PFSK-1 (cell line): ENCODE measurements around the gene RBM26.

Experiments used
- FOXP2 ChIP-seq: optimal IDR thresholded peaks from 2 replicates; pipeline ENCODE3; 2011; ENCODE audit warnings: borderline replicate concordance, control low read depth, inconsistent platforms; ENCODE audit not compliant: insufficient read depth; ENCODE audit errors: extremely low read length, extremely low read depth
- POLR2AphosphoS5 ChIP-seq: IDR thresholded peaks from 2 replicates; pipeline ENCODE4 v1.6.1; 2012; ENCODE audit warnings: low read depth, mild to moderate bottlenecking, control low read depth, low read length, moderate library complexity
- SIN3A ChIP-seq: IDR thresholded peaks from 2 replicates; pipeline ENCODE4 v1.6.1; 2012; ENCODE audit warnings: mild to moderate bottlenecking, low read length, moderate library complexity, borderline replicate concordance; ENCODE audit not compliant: insufficient read depth
- TAF1 ChIP-seq: IDR thresholded peaks from 2 replicates; pipeline ENCODE4 v1.6.1; 2012; ENCODE audit warnings: low read length, control low read depth, borderline replicate concordance; ENCODE audit not compliant: insufficient read depth
- TF ChIP-seq, protein P1 (sequence below), 2 experiments: IDR thresholded peaks; 2 replicates each; pipeline versions ENCODE4 v1.6.1 to v1.8.0; 2011 to 2012; ENCODE audit warnings: low read depth in 2 of 2, low read length in 2 of 2, control low read depth in 1 of 2, inconsistent platforms in 1 of 2, mild to moderate bottlenecking in 1 of 2, moderate library complexity in 1 of 2; ENCODE audit not compliant: insufficient read depth in 1 of 2

DNA sequence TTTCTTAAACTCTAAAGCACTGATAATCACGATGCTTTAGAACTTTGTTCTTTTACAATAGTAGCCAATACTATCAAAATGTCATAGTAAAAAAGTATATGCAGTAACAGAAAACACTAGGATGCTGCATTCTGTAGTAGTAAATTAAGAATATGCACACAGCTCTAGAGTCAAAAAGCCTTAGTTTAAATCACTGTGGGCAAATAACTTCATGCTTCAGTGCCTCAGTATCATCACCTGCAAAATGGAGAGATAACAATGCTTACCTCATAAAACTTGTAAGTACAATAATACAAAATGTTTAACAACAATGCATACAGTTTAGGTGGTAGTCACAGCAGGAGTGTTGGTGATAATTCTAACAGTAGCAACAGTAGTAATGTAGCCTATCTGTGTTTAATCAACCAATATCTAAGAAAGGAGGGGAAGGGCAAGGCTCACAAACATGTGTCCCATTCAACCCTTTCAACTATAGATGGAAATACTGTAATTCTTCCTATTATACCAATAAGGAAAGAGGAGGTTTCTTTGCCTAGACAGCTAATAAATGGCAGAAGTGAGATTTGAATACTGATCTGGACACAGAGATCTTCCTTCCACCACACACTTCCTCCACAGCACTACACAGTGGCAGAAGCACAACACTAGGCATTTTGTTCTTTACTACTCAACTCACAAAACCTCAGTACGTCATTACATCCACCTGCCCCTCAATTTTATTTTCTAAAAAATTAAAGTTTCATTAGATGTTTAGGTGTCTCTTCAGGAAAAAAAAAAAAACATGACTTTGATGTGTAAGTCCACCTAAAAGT lies 4.6 kb downstream of the RBM26 start:
- TF ChIP-seq SIN3A (no peak), TAF1 (no peak), POLR2AphosphoS5 (no peak), FOXP2 (no peak)
- TF ChIP-seq, protein P1, sequence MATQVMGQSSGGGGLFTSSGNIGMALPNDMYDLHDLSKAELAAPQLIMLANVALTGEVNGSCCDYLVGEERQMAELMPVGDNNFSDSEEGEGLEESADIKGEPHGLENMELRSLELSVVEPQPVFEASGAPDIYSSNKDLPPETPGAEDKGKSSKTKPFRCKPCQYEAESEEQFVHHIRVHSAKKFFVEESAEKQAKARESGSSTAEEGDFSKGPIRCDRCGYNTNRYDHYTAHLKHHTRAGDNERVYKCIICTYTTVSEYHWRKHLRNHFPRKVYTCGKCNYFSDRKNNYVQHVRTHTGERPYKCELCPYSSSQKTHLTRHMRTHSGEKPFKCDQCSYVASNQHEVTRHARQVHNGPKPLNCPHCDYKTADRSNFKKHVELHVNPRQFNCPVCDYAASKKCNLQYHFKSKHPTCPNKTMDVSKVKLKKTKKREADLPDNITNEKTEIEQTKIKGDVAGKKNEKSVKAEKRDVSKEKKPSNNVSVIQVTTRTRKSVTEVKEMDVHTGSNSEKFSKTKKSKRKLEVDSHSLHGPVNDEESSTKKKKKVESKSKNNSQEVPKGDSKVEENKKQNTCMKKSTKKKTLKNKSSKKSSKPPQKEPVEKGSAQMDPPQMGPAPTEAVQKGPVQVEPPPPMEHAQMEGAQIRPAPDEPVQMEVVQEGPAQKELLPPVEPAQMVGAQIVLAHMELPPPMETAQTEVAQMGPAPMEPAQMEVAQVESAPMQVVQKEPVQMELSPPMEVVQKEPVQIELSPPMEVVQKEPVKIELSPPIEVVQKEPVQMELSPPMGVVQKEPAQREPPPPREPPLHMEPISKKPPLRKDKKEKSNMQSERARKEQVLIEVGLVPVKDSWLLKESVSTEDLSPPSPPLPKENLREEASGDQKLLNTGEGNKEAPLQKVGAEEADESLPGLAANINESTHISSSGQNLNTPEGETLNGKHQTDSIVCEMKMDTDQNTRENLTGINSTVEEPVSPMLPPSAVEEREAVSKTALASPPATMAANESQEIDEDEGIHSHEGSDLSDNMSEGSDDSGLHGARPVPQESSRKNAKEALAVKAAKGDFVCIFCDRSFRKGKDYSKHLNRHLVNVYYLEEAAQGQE (IDR thresholded peaks at IDR 0.05; ENCODE audit: insufficient read depth in 1 of 2, low read depth in 2 of 2, low read length in 2 of 2) = no peak
